Ovary (tissue), 9 donors: ENCODE results near the gene B9D1. TPM values are rescaled to one million over a fixed set of nuclear protein-coding genes. Genes with fewer than 3 reads are reported as not detected.
A peak's percentile ranks its signal among the peaks of the same experiment; 100 is the strongest.

Experiments used
- DNase-seq, 5 donors: peaks; one replicate each; pipeline ENCODE4 v3.0.0-alpha.2; 2019 to 2020
- H3K27ac ChIP-seq, 2 donors: fragments of 200-600 bp; one replicate each; pipeline versions ENCODE4 v1.5.1 to v1.8.0; 2019 to 2022
- H3K27me3 ChIP-seq: fragments of 200-600 bp; one replicate; pipeline ENCODE4 v1.8.0; 2022
- H3K36me3 ChIP-seq: fragments of 200-600 bp; sonication (generic); one replicate; pipeline ENCODE4 v1.5.1; 2019
- H3K4me1 ChIP-seq: one replicate; pipeline ENCODE4 v1.8.1; 2013; ENCODE audit warnings: mild to moderate bottlenecking, moderate library complexity; ENCODE audit not compliant: insufficient read depth
- H3K4me3 ChIP-seq: fragments of 200-600 bp; sonication (generic); one replicate; pipeline ENCODE4 v1.5.1; 2017
- H3K9me3 ChIP-seq, 2 donors: fragments of 200-600 bp in 1 of 2; sonication (generic) in 1 of 2; one replicate each; pipeline versions ENCODE4 v1.5.1 to v1.8.1; 2013 to 2019; ENCODE audit warnings: mild to moderate bottlenecking in 1 of 2, moderate library complexity in 1 of 2
- CTCF ChIP-seq, 3 donors: fragments of 450-650 bp in 2 of 3; fragments of 200-600 bp in 1 of 3; IDR thresholded peaks; one replicate each; pipeline versions ENCODE4 v1.5.1 to v1.8.0; 2016 to 2022; ENCODE audit warnings: antibody characterized with exemption in 3 of 3, mild to moderate bottlenecking in 1 of 3
- EP300 ChIP-seq: sonication (generic); formaldehyde crosslinking; IDR thresholded peaks from one replicate; pipeline ENCODE4 v1.6.1; 2017; ENCODE audit warnings: antibody characterized with exemption
- POLR2A ChIP-seq: fragments of 450-650 bp; IDR thresholded peaks from one replicate; pipeline ENCODE4 v1.6.1; 2017; ENCODE audit warnings: antibody characterized with exemption, mild to moderate bottlenecking, moderate library complexity
- WGBS, 3 donors: extraction: QIAGEN DNeasy Blood & Tissue Kit in 1 of 3; methylation state at CpG; one replicate each; pipeline versions ENCODE4 v1.1.5 to v1.1.7; 2013 to 2017; 5-methylcytosine and 5-hydroxymethylcytosine counted together
- intact Hi-C, 4 donors: fragments of 100-400 bp; cut with DNase I; formaldehyde crosslinking; loops; one replicate each; pipeline versions ENCODE4 v1.11.0 to v1.15.1; 2022 to 2023
- polyA plus RNA-seq, 2 donors: library from polyadenylated mRNA; stranded (reverse); fragments of 200-250 nt in 1 of 2; fragments of 350-450 nt in 1 of 2; fragmentation: Illumina TruSeq in 1 of 2; extraction: RNeasy Lipid Tissue Mini Kit (QIAGEN cat#74804) in 1 of 2; gene quantifications; one replicate each; pipeline ENCODE4 v1.2.3, GENCODE V29; 2013 to 2014
- total RNA-seq, 7 donors: library from RNA; depleted of rRNA in 2 of 7; stranded (reverse); fragments of >200 nt in 2 of 7; fragmentation: NEBNext Ultra II Directional in 3 of 7; extraction: Animal tissue kit (Norgen Biotek cat#: 25700) in 3 of 7; gene quantifications; one replicate each; pipeline versions ENCODE4 v1.1.0 to v1.2.4, GENCODE V29; 2016 to 2023
- donor health status: DM: no; HTN: no; CAD: no; lungs with moderate emphysema.
- donor health status: DM: no; HTN: no; CAD: no.
- donor health status: Bipolar disorder and iron deficiency.
- donor health status: DM: yes; HTN: yes; CAD: no.
- donor health status: DM: no; HTN: no; CAD: no.
- donor health status: DM: yes; HTN: yes; CAD: no.

Gene B9D1
- total and polyA plus RNA-seq, 9 donors: 11.9 to 60.5 (median 22.2) TPM

- Histone ChIP-seq H3K9me3 (no peaks in the 10 kb centered on the region), H3K27ac (no peak overlapping the region), H3K4me1 (peaks cover 4% of the 10 kb centered on the region), H3K4me3 (no peak overlapping the region), H3K27me3 (no peaks in the 10 kb centered on the region), H3K36me3 (no peaks in the 10 kb centered on the region)
- intact Hi-C loops: no loop called here
- no peak for DNase-seq
- whole genome bisulfite sequencing, 3 donors: 61 to 77% (median 62%) methylated on average over 3 of the region's 3 CpGs
- TF ChIP-seq CTCF (IDR thresholded peaks at IDR 0.05) (no peak), EP300 (no peak), POLR2A (no peak)
Measured at GRCh38 chr17:19399750-19400450, 37.4 kb upstream of the B9D1 start.

- TF ChIP-seq EP300 (no peak), POLR2A (no peak), CTCF (IDR thresholded peaks at IDR 0.05) (no peak)
- Histone ChIP-seq H3K36me3 (no peaks in the 10 kb centered on the region), H3K4me3 (no peak overlapping the region), H3K27ac (no peak overlapping the region), H3K4me1 (peaks cover 4% of the 10 kb centered on the region), H3K27me3 (no peaks in the 10 kb centered on the region), H3K9me3 (no peaks in the 10 kb centered on the region)
- 51 to 61% (median 58%) methylated on average over 2 of the region's 2 CpGs for WGBS, 3 donors
- intact Hi-C loops: no loop called here
- peak in 2 of 5 donors; percentile 58 to 61 for DNase-seq
Measured at GRCh38 chr17:19398301-19399181, 36.0 kb upstream of the B9D1 start.

GRCh38 chr17:19397556-19398041 lies 35.1 kb upstream of the B9D1 start:
- no peaks in the 10 kb centered on the region for H3K36me3 ChIP-seq
- intact Hi-C loops: no loop called here
- H3K9me3 ChIP-seq: no peaks in the 10 kb centered on the region
- H3K4me3 ChIP-seq: no peak overlapping the region
- TF ChIP-seq CTCF (IDR thresholded peaks at IDR 0.05): no peak
- no peak for TF ChIP-seq POLR2A
- TF ChIP-seq EP300: no peak
- peaks cover 4% of the 10 kb centered on the region for H3K4me1 ChIP-seq
- no peaks in the 10 kb centered on the region for H3K27me3 ChIP-seq
- WGBS, 3 donors: 73 to 75% (median 73%) methylated on average over 6 of the region's 6 CpGs
- no peak overlapping the region for H3K27ac ChIP-seq
- no peak for DNase-seq

GRCh38 chr17:19392303-19392702 lies 29.8 kb upstream of the B9D1 start:
- Histone ChIP-seq H3K4me1 (peaks cover 20% of the 10 kb centered on the region), H3K27ac (no peak overlapping the region), H3K9me3 (no peaks in the 10 kb centered on the region), H3K36me3 (no peaks in the 10 kb centered on the region), H3K4me3 (no peak overlapping the region), H3K27me3 (no peaks in the 10 kb centered on the region)
- intact Hi-C loops: no loop called here
- no peak for DNase-seq
- WGBS, 3 donors: 81 to 85% (median 82%) methylated on average over 7 of the region's 7 CpGs
- TF ChIP-seq EP300 (no peak), CTCF (IDR thresholded peaks at IDR 0.05) (no peak), POLR2A (no peak)
